H1 (cell line): ENCODE results near the gene GALNT18. TPM values are rescaled to one million over a fixed set of nuclear protein-coding genes. Genes with fewer than 3 reads are reported as not detected.

ENCODE experiments used
- EP300 ChIP-seq, 2 experiments: IDR thresholded peaks; 1 replicate in 1 of 2; 2 replicates in 1 of 2; pipeline ENCODE4 v1.6.1; 2011 to 2012; ENCODE audit warnings: low read depth in 2 of 2, low read length in 2 of 2, mild to moderate bottlenecking in 2 of 2, borderline replicate concordance in 1 of 2, inconsistent platforms in 1 of 2, moderate library complexity in 1 of 2
- HDAC6 ChIP-seq: IDR thresholded peaks from one replicate; pipeline ENCODE4 v1.7.1; 2012; ENCODE audit warnings: low read depth, mild to moderate bottlenecking, inconsistent platforms, low read length, moderate library complexity
- KDM1A ChIP-seq: fragments of 200-600, 300-600 bp; sonication (generic); IDR thresholded peaks from 2 replicates; pipeline ENCODE4 v1.7.1; 2016; ENCODE audit warnings: mild to moderate bottlenecking, low read length, borderline replicate concordance
- RNF2 ChIP-seq: fragments of 200-900, 300-1000 bp; sonication (generic); IDR thresholded peaks from 2 replicates; pipeline ENCODE4 v1.7.1; 2016; ENCODE audit warnings: borderline replicate concordance, low read depth, mild to moderate bottlenecking, antibody characterized with exemption, low read length; ENCODE audit not compliant: poor library complexity, severe bottlenecking; ENCODE audit errors: missing control alignments
- SIRT6 ChIP-seq: IDR thresholded peaks from one replicate; pipeline ENCODE4 v1.7.1; 2012; ENCODE audit warnings: low read length, inconsistent platforms
- SP2 ChIP-seq: IDR thresholded peaks from 2 replicates; pipeline ENCODE4 v1.6.1; 2012; ENCODE audit warnings: mild to moderate bottlenecking, low read length, inconsistent platforms
- polyA plus RNA-seq, 7 experiments: library from polyadenylated mRNA; depleted of rRNA in 3 of 7; stranded (reverse) in 5 of 7; unstranded in 2 of 7; fragments of >200 nt in 5 of 7; fragments of 200-250 nt in 2 of 7; gene quantifications; 1 replicate in 5 of 7; 2 replicates in 1 of 7; 4 replicates in 1 of 7; pipeline versions ENCODE4 v1.2.1 to v1.2.3, GENCODE V29; 2011 to 2013; ENCODE audit warnings: missing spikeins in 2 of 7, mixed read lengths in 2 of 7
- total RNA-seq: library from RNA; stranded (reverse); fragmentation: NEBNext Ultra II Directional; extraction: Animal tissue kit (Norgen Biotek cat#: 25700); gene quantifications from 2 replicates; pipeline ENCODE4 v1.2.1, GENCODE V29; 2021

The GALNT18 gene
- total and polyA plus RNA-seq, 2 of the 8 experiments (the other 6 are each of a cell fraction or from before 2014, with no cell fraction given) = 6.0 to 9.4 TPM

DNA sequence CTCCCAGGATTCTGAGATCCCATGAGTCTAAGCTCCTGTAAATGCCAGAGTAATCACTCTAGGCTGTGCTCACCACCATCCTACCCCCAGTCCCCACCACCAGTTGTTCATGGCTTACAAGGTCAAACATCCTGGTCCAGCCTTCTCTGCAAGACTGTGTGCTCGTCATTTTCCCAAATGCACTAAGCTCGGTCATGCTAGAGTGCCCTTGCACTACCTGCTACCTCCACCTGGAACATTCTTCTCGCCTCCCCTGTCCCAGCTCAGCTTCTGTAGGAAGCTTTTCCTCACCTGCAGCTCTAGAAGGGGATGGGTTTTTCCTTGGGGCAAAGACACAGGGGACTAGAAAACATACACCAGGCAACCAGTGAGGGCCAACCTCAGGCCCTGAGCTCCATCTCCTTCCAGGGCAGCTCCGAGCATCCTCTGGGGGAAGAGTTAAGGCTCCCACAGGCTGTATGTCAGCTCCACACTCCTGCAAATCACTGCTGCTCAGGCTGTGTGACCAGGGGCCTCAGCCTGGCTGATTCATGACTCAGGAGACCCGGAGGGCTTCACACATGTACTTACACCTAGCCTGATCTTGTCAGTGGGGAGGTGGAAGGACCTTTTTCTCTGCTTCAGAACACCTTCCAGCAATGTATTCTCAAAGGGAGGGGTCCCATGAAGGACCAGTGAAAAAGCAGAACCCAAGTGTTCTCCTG, 231.6 kb downstream of the GALNT18 start (continued):
- TF ChIP-seq SIRT6 (no peak), HDAC6 (no peak), SP2 (no peak), EP300 (IDR thresholded peaks at IDR 0.05; ENCODE audit: borderline replicate concordance in 1 of 2, low read depth in 2 of 2, low read length in 2 of 2) (no peak), KDM1A (no peak), RNF2 (no peak)
- TF ChIP-seq, all 59 proteins: peak for 0
